Uterus (tissue), 2 donors: Measurements from ENCODE around the gene ARL3.

Source experiments
- CTCF ChIP-seq, 4 experiments: fragments of 200-600 bp in 2 of 4; fragments of 450-650 bp in 2 of 4; sonication (generic) in 2 of 4; IDR thresholded peaks; one replicate each; pipeline ENCODE4 v1.5.1; 2016 to 2019; ENCODE audit warnings: antibody characterized with exemption in 4 of 4, mild to moderate bottlenecking in 2 of 4, moderate library complexity in 1 of 4
- POLR2A ChIP-seq, 2 donors: fragments of 450-650 bp; IDR thresholded peaks; one replicate each; pipeline ENCODE4 v1.6.1; 2016; ENCODE audit warnings: antibody characterized with exemption in 2 of 2, mild to moderate bottlenecking in 1 of 2, moderate library complexity in 1 of 2

GRCh38 chr10:102735065-102735562 lies 20.9 kb upstream of the ARL3 start:
- TF ChIP-seq CTCF (IDR thresholded peaks at IDR 0.05) (no peak), POLR2A (IDR thresholded peaks at IDR 0.05) (no peak)
